Measurements from ENCODE around the gene CCDC157. TPM values are rescaled to one million over a fixed set of nuclear protein-coding genes. Genes with fewer than 3 reads are reported as not detected.

Gene CCDC157
- total and polyA plus RNA-seq, 4 donors: 0.53 to 1.4 (median 0.98) TPM

- H3K27ac ChIP-seq (ENCODE audit: low read depth in 1 of 2, low read length in 2 of 2): peak overlapping the region; percentile 88 to 91
- H3K4me3 ChIP-seq (ENCODE audit: low read depth in 1 of 3, low read length in 3 of 3): no peak overlapping the region
- H3K27me3 ChIP-seq (ENCODE audit: control insufficient read depth in 4 of 4, insufficient read depth in 4 of 4, low read length in 3 of 4): no peaks in the 10 kb centered on the region
- H3K9ac ChIP-seq (ENCODE audit: low read depth in 1 of 2, low read length in 2 of 2): peak overlapping the region in 1 of 2 donors; percentile 57
- no peak for TF ChIP-seq SP1 (IDR thresholded peaks at IDR 0.05)
- no peak for TF ChIP-seq FOXA1 (IDR thresholded peaks at IDR 0.05)
- no peak for TF ChIP-seq MAX (IDR thresholded peaks at IDR 0.05)
- no peak for TF ChIP-seq EGR1 (IDR thresholded peaks at IDR 0.05; ENCODE audit: low read depth in 2 of 2)
- TF ChIP-seq HNF4G (IDR thresholded peaks at IDR 0.05): no peak
- TF ChIP-seq RXRA (IDR thresholded peaks at IDR 0.05): no peak
- no peak for TF ChIP-seq ZBTB33 (IDR thresholded peaks at IDR 0.05)
- TF ChIP-seq RAD21 (IDR thresholded peaks at IDR 0.05): no peak
- TF ChIP-seq NR2F2 (IDR thresholded peaks at IDR 0.05): no peak
- no peak for TF ChIP-seq CTCF (IDR thresholded peaks at IDR 0.05; ENCODE audit: low read depth, low read length, missing input control)
- TF ChIP-seq YY1 (IDR thresholded peaks at IDR 0.05): no peak
- peaks cover 2 to 55% (median 47%) of the 10 kb centered on the region in 4 donors for H3K4me1 ChIP-seq (ENCODE audit: control insufficient read depth in 4 of 4, insufficient read depth in 4 of 4, low read length in 3 of 4)
- no peak for DNase-seq (ENCODE audit: low spot score)
- H3K9me3 ChIP-seq (ENCODE audit: control insufficient read depth in 4 of 4, low read length in 3 of 4): no peaks in the 10 kb centered on the region
- no peaks in the 10 kb centered on the region for H3K36me3 ChIP-seq (ENCODE audit: control insufficient read depth in 4 of 4, insufficient read depth in 3 of 4, low read depth in 1 of 4, low read length in 3 of 4)
- WGBS: 35% methylated on average over 7 of the region's 7 CpGs
These were observed 36.5 kb downstream of the CCDC157 start for GRCh38 chr22:30393322-30393680.

- Histone ChIP-seq H3K27ac (ENCODE audit: low read depth in 1 of 2, low read length in 2 of 2) (peak overlapping the region; percentile 88 to 91), H3K36me3 (ENCODE audit: control insufficient read depth in 4 of 4, insufficient read depth in 3 of 4, low read depth in 1 of 4, low read length in 3 of 4) (no peaks in the 10 kb centered on the region), H3K4me3 (ENCODE audit: low read depth in 1 of 3, low read length in 3 of 3) (no peak overlapping the region), H3K4me1 (ENCODE audit: control insufficient read depth in 4 of 4, insufficient read depth in 4 of 4, low read length in 3 of 4) (peaks cover 3 to 60% (median 51%) of the 10 kb centered on the region in 4 donors), H3K9me3 (ENCODE audit: control insufficient read depth in 4 of 4, low read length in 3 of 4) (no peaks in the 10 kb centered on the region), H3K9ac (ENCODE audit: low read depth in 1 of 2, low read length in 2 of 2) (no peak overlapping the region), H3K27me3 (ENCODE audit: control insufficient read depth in 4 of 4, insufficient read depth in 4 of 4, low read length in 3 of 4) (no peaks in the 10 kb centered on the region)
- no peak for DNase-seq (ENCODE audit: low spot score)
- no peak for TF ChIP-seq ZBTB33 (IDR thresholded peaks at IDR 0.05)
- no peak for TF ChIP-seq FOXA1 (IDR thresholded peaks at IDR 0.05)
- no peak for TF ChIP-seq RAD21 (IDR thresholded peaks at IDR 0.05)
- TF ChIP-seq HNF4G (IDR thresholded peaks at IDR 0.05): no peak
- TF ChIP-seq ATF3 (IDR thresholded peaks at IDR 0.05): no peak
- no peak for TF ChIP-seq HNF4A (conservative IDR thresholded peaks at IDR 0.05)
- TF ChIP-seq FOXA2 (IDR thresholded peaks at IDR 0.05): no peak
- TF ChIP-seq GABPA (IDR thresholded peaks at IDR 0.05 in 1 of 2, conservative IDR thresholded peaks at IDR 0.05 in 1 of 2): no peak
- TF ChIP-seq RXRA (IDR thresholded peaks at IDR 0.05): no peak
- no peak for TF ChIP-seq JUND (IDR thresholded peaks at IDR 0.05)
- no peak for TF ChIP-seq CTCF (IDR thresholded peaks at IDR 0.05; ENCODE audit: low read depth, low read length, missing input control)
- no peak for TF ChIP-seq MAX (IDR thresholded peaks at IDR 0.05)
- no peak for TF ChIP-seq YY1 (IDR thresholded peaks at IDR 0.05)
- 62% methylated on average over 3 of the region's 3 CpGs for WGBS
These were observed 37.1 kb downstream of the CCDC157 start for GRCh38 chr22:30393885-30394284.

All from liver (tissue), 9 donors.